Peyer's patch (tissue), 4 donors: ENCODE data around the gene NEMP2.

Experiments used
- POLR2A ChIP-seq, 2 donors: fragments of 450-650 bp; IDR thresholded peaks; one replicate each; pipeline ENCODE4 v1.5.1; 2017; ENCODE audit warnings: antibody characterized with exemption in 2 of 2, mild to moderate bottlenecking in 2 of 2, moderate library complexity in 2 of 2
- TF ChIP-seq, protein P1 (sequence below), 6 experiments: fragments of 450-650 bp in 4 of 6; fragments of 200-600 bp in 2 of 6; sonication (generic) in 1 of 6; IDR thresholded peaks; one replicate each; pipeline ENCODE4 v1.5.1; 2017 to 2019; ENCODE audit warnings: antibody characterized with exemption in 6 of 6, mild to moderate bottlenecking in 3 of 6, moderate library complexity in 1 of 6

DNA sequence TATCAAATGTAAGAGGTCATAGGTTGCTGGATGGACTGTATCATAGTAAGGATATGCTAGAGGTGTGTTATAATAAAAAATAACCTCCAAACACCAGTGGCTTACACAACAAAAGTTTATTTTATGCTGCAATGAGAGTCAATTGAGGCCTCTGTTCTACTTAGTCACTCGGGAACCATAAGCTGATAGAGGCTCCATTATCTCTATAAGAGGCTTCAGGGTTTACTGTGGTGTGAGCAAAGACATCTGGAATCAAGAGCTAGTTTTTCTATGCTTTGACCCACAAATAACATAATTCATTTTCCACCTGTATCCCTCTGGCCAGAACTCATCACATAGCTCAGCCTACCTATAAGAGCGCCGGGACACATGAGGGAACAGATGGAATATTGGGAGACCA, 47.5 kb upstream of the NEMP2 start:
- TF ChIP-seq, protein P1, sequence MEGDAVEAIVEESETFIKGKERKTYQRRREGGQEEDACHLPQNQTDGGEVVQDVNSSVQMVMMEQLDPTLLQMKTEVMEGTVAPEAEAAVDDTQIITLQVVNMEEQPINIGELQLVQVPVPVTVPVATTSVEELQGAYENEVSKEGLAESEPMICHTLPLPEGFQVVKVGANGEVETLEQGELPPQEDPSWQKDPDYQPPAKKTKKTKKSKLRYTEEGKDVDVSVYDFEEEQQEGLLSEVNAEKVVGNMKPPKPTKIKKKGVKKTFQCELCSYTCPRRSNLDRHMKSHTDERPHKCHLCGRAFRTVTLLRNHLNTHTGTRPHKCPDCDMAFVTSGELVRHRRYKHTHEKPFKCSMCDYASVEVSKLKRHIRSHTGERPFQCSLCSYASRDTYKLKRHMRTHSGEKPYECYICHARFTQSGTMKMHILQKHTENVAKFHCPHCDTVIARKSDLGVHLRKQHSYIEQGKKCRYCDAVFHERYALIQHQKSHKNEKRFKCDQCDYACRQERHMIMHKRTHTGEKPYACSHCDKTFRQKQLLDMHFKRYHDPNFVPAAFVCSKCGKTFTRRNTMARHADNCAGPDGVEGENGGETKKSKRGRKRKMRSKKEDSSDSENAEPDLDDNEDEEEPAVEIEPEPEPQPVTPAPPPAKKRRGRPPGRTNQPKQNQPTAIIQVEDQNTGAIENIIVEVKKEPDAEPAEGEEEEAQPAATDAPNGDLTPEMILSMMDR (IDR thresholded peaks at IDR 0.05): no peak
- TF ChIP-seq POLR2A (IDR thresholded peaks at IDR 0.05): no peak
